NK-92 (cell line): ENCODE data around the gene L3MBTL2.
"Not testable (repeated sequence)": the region's sequence is repeated elsewhere in the genome, so short reads cannot be mapped to it uniquely, and the experiment has no call there.

Experiments used
- DNase-seq: peaks from one replicate; lab custom pipeline; 2025; ENCODE audit not compliant: unreplicated experiment; lab: John Stamatoyannopoulos, UW

Gene L3MBTL2

DNA sequence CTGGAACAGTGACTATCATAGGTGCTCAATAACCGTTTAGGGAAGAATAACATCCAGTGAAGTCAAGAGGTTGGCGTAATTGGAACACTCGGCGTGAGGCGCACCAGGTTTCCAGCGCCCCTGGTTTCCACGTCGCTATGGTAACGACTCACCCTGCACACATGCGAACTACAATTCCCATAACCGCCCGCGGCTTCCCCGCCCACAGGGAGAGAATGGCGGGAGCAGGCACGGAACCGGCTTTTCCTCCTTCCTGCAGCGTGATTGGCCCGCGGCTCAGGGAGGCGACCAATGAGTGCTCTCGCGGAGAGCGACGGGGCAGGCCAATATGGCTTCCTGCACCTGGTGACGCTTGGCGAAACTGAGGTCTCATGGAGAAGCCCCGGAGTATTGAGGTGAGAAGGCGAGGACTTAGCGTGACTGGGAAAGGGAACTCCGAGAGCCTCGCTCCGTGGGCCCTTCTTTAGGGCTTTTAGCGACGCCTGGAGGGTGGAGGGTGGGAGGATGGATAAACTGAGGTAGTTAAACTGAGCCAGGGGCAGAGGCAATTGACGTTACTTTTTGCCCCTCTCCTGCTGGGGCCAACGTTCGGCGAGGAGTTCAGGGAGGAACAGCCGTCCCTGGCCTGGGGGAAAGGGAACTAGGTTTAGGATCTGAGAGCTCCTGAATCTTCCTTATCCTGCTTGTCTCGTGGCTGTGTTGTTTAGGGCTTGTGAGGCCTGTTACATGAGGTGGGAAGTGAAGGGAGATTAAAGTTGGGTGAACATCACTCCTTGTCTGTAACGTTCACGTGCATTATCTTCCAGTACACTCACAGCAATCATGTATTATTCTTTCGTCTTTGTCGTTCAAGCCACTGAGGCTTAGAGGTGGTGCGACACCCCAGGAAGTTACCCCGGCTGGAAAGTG, at the start of gene L3MBTL2:
TSS of gene L3MBTL2 (plus strand) at position 321 of the 909 bp plus-strand sequence. CDS start at position 372, 51 bp downstream.
- DNase-seq: peak; percentile 74

DNA sequence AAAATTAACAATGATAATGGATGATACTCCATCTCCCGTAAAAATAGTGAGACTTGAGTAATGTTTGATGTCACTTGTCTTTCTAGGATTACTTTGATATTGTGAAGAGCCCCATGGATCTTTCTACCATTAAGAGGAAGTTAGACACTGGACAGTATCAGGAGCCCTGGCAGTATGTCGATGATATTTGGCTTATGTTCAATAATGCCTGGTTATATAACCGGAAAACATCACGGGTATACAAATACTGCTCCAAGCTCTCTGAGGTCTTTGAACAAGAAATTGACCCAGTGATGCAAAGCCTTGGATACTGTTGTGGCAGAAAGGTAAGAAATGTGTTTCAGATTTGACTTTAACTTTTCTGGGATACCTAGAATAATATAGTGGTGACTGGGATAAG, 48.0 kb upstream of the L3MBTL2 start:
- no peak for DNase-seq

GRCh38 chr22:41169157-41169556, 36.0 kb upstream of the L3MBTL2 start:
- DNase-seq: no peak

DNA sequence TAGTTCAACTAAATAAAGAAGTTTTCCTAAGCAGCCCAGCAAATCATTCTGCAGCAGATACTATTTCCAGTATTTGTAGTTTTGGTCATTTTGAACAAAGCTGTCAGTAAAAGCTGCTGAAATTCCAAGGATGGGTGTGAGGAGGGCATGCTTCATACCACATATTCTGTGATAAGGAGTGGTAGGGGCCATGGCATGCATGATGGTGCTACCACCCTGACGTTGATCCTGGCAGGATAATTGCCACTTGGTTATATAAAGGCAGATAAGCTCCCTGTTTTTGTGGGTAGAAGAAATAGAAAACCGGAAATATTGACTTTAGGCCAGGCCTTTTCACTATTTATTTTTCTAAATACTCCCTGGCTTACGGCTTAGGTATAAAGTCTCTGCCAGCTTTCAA, 33.1 kb upstream of the L3MBTL2 start:
- DNase-seq: no peak

GRCh38 chr22:41175546-41175945, 29.6 kb upstream of the L3MBTL2 start:
- no peak for DNase-seq

DNA sequence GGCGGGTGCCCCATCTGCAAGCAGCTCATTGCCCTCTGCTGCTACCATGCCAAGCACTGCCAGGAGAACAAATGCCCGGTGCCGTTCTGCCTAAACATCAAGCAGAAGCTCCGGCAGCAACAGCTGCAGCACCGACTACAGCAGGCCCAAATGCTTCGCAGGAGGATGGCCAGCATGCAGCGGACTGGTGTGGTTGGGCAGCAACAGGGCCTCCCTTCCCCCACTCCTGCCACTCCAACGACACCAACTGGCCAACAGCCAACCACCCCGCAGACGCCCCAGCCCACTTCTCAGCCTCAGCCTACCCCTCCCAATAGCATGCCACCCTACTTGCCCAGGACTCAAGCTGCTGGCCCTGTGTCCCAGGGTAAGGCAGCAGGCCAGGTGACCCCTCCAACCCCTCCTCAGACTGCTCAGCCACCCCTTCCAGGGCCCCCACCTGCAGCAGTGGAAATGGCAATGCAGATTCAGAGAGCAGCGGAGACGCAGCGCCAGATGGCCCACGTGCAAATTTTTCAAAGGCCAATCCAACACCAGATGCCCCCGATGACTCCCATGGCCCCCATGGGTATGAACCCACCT, 28.0 kb upstream of the L3MBTL2 start:
- DNase-seq: no peak

DNA sequence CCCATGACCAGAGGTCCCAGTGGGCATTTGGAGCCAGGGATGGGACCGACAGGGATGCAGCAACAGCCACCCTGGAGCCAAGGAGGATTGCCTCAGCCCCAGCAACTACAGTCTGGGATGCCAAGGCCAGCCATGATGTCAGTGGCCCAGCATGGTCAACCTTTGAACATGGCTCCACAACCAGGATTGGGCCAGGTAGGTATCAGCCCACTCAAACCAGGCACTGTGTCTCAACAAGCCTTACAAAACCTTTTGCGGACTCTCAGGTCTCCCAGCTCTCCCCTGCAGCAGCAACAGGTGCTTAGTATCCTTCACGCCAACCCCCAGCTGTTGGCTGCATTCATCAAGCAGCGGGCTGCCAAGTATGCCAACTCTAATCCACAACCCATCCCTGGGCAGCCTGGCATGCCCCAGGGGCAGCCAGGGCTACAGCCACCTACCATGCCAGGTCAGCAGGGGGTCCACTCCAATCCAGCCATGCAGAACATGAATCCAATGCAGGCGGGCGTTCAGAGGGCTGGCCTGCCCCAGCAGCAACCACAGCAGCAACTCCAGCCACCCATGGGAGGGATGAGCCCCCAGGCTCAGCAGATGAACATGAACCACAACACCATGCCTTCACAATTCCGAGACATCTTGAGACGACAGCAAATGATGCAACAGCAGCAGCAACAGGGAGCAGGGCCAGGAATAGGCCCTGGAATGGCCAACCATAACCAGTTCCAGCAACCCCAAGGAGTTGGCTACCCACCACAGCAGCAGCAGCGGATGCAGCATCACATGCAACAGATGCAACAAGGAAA, 27.3 kb upstream of the L3MBTL2 start:
- DNase-seq: no peak

- DNase-seq: no peak
Measured at GRCh38 chr22:41178425-41178975, 26.6 kb upstream of the L3MBTL2 start.

- DNase-seq: not testable (repeated sequence)
Measured at GRCh38 chr22:41180362-41180761, 24.8 kb upstream of the L3MBTL2 start.

GRCh38 chr22:41180926-41181325, 24.2 kb upstream of the L3MBTL2 start:
- no peak for DNase-seq

DNA sequence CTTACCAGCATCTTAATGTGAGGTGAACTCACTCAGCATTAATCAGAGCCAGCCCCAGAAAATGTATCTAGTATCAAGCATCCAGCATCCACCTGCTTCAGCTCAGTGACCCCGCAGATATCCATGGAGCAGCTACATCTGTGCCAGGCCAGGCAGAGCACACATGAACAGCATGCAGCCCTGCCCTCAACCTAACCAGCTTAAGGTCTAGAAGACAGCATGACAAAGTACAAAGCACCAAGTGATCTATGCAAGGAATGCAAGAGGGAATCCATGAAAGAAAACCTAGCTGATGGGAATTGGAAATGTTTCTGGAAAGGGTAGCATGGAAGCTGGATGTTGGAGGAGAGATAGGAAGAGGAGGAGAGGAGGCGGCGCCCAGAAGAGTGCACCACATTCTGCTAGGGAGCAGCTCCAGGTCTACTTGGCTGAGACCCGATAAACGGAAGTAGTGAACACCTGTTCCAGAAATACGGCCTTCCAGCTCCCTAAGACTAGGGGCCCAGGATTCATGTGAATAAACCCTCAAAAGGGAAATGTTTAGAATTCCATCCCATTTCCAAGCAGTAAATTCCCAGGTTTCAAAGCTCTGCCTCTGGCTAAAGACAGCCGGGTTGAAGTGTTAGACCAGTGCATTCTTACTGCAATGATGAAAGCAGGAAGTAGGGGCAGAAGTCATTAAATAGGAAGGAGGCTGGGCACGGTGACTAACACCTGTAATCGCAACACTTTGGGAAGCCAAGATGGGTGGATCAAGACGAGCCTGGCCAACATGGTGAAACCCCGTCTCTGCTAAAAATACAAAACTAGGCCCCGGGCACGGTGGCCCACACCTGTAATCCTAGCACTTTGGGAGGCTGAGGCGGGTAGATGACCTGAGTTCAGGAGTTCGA, 23.5 kb upstream of the L3MBTL2 start:
- DNase-seq: no peak

DNA sequence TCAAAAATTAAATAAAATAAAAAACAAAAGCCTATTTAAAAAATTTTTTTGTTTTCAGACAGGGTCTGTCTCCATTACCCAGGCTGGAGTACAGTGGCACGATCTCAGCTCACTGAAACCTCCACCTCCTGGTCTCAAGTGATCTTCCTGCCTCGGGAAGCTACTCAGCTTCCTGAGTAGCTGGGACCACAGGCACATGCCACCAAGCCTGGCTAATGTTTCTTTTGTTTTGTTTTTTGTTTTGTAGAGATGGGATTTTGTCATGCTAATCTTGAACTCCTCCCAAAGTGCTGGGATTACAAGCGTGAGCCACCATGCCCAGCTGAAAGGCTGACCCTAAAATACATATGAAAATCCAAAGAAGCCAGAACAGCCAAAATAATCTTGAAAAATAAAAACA, 20.4 kb upstream of the L3MBTL2 start:
- DNase-seq: no peak

DNA sequence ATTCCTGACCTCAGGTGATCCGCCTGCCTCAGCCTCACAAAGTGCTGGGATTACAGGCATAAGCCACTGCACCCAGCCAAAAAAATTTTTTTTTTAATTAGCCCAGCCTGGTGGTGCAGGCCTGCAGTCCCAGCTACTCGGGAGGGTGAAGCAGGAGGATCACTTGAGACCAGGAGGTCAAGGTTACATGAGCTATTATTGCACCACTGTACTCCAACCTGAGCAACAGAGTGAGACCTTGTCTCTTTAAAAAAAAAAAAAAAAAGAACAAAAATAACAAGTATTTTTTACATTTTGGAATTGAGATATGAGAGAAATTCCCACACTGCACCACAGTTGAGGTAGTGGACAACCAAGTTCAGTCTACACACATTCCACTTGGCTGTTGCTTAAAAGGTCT, 13.6 kb upstream of the L3MBTL2 start:
- no peak for DNase-seq

DNA sequence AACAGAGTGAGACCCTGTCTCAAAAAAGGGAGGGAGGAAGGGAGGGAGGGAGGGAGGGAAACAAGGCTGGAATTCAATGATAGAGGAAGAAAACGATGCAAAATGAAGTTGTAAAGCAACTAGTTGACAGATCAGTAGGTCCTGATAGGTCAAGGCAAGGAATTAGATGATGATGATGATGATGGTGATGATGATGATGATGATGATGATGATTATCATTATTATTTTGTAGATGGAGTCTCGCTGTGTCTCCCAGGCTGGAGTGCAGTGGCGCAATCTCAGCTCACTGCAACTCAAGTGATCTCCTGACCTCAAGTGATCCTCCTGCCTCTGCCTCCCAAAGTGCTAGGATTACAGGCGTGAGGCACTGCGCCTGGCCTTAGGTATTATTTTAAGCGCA, 11.3 kb upstream of the L3MBTL2 start:
- DNase-seq: no peak

GRCh38 chr22:41197038-41197972, 7.8 kb upstream of the L3MBTL2 start:
- peak; percentile 14 for DNase-seq

- DNase-seq: no peak
Measured at GRCh38 chr22:41198027-41198580, 7.0 kb upstream of the L3MBTL2 start.

GRCh38 chr22:41201141-41201540, 4.0 kb upstream of the L3MBTL2 start:
- no peak for DNase-seq

GRCh38 chr22:41203118-41203517, 2.0 kb upstream of the L3MBTL2 start:
- DNase-seq: no peak

- no peak for DNase-seq
Measured at GRCh38 chr22:41204066-41204465, 1.0 kb upstream of the L3MBTL2 start.
